Measurements from ENCODE around the gene DUSP1. TPM values are rescaled to one million over a fixed set of nuclear protein-coding genes. Genes with fewer than 3 reads are reported as not detected.

The DUSP1 gene
- polyA plus RNA-seq, 1 donor (not counting 4 experiments of a cell fraction or from before 2014, with no cell fraction given) = 174 TPM

- DNase-seq (ENCODE audit: low read depth, low spot score) (peak; percentile 92), FAIRE-seq (peak; percentile 64)
- Histone ChIP-seq H4K20me1 (ENCODE audit: control insufficient read depth, extremely low read depth, insufficient read depth, low read length) (no peaks in the 10 kb centered on the region), H3K27me3 (ENCODE audit: control insufficient read depth, extremely low read depth, insufficient read depth, low read length) (no peaks in the 10 kb centered on the region), H3K4me2 (ENCODE audit: control insufficient read depth, extremely low read depth, insufficient read depth, low read depth, low read length) (peak overlapping the region; percentile 59), H3K79me2 (ENCODE audit: control insufficient read depth, insufficient read depth, low read length) (no peaks in the 10 kb centered on the region), H3K9me3 (ENCODE audit: control insufficient read depth, low read depth, low read length) (no peaks in the 10 kb centered on the region), H2AFZ (ENCODE audit: control insufficient read depth, low read length) (no peak overlapping the region), H3K9ac (ENCODE audit: control insufficient read depth, extremely low read depth, insufficient read depth, low read length) (peak overlapping the region; percentile 68), H3K9me1 (ENCODE audit: control insufficient read depth, extremely low read depth, insufficient read depth, low read length) (no peaks in the 10 kb centered on the region), H3K36me3 (ENCODE audit: control insufficient read depth in 2 of 2, extremely low read depth in 1 of 2, insufficient read depth in 2 of 2, low read length in 2 of 2) (no peaks in the 10 kb centered on the region), H3K4me1 (ENCODE audit: control insufficient read depth, extremely low read depth, insufficient read depth, low read length) (peaks cover 48% of the 10 kb centered on the region), H3K4me3 (ENCODE audit: control insufficient read depth in 2 of 3, extremely low read depth in 1 of 3, insufficient read depth in 2 of 3, low read depth in 1 of 3, low read length in 3 of 3) (no peak overlapping the region), H3K27ac (ENCODE audit: control insufficient read depth, insufficient read depth, low read length) (peak overlapping the region; percentile 93)
- dilution Hi-C loops (cut with MboI; ENCODE audit: extremely low pct_ligation_motif_present, low sequenced_read_pairs) = no loop called here
- TF ChIP-seq EZH2 (IDR thresholded peaks at IDR 0.05; ENCODE audit: low read length) (no peak), CTCF (optimal IDR thresholded peaks at IDR 0.05 in 1 of 3, IDR thresholded peaks at IDR 0.05 in 1 of 3, conservative IDR thresholded peaks at IDR 0.05 in 1 of 3; ENCODE audit: extremely low read depth in 1 of 3, insufficient read depth in 2 of 3, low read length in 3 of 3) (no peak)
Observed at GRCh38 chr5:172801179-172801671, 30.2 kb upstream of the DUSP1 start.

GRCh38 chr5:172800088-172800551 lies 29.1 kb upstream of the DUSP1 start:
- H3K4me3 ChIP-seq (ENCODE audit: control insufficient read depth in 2 of 3, extremely low read depth in 1 of 3, insufficient read depth in 2 of 3, low read depth in 1 of 3, low read length in 3 of 3) = no peak overlapping the region
- no peak for DNase-seq (ENCODE audit: low read depth, low spot score)
- H3K4me2 ChIP-seq (ENCODE audit: control insufficient read depth, extremely low read depth, insufficient read depth, low read depth, low read length) = peak overlapping the region; percentile 33
- no peaks in the 10 kb centered on the region for H3K79me2 ChIP-seq (ENCODE audit: control insufficient read depth, insufficient read depth, low read length)
- dilution Hi-C loops (cut with MboI; ENCODE audit: extremely low pct_ligation_motif_present, low sequenced_read_pairs) = no loop called here
- H3K9me1 ChIP-seq (ENCODE audit: control insufficient read depth, extremely low read depth, insufficient read depth, low read length) = no peaks in the 10 kb centered on the region
- H3K27me3 ChIP-seq (ENCODE audit: control insufficient read depth, extremely low read depth, insufficient read depth, low read length) = no peaks in the 10 kb centered on the region
- peak overlapping the region; percentile 93 for H3K27ac ChIP-seq (ENCODE audit: control insufficient read depth, insufficient read depth, low read length)
- no peak for FAIRE-seq
- peak overlapping the region; percentile 68 for H3K9ac ChIP-seq (ENCODE audit: control insufficient read depth, extremely low read depth, insufficient read depth, low read length)
- no peak overlapping the region for H2AFZ ChIP-seq (ENCODE audit: control insufficient read depth, low read length)
- TF ChIP-seq CTCF (optimal IDR thresholded peaks at IDR 0.05 in 1 of 3, IDR thresholded peaks at IDR 0.05 in 1 of 3, conservative IDR thresholded peaks at IDR 0.05 in 1 of 3; ENCODE audit: extremely low read depth in 1 of 3, insufficient read depth in 2 of 3, low read length in 3 of 3) (no peak), EZH2 (IDR thresholded peaks at IDR 0.05; ENCODE audit: low read length) (no peak)
- H3K9me3 ChIP-seq (ENCODE audit: control insufficient read depth, low read depth, low read length) = no peaks in the 10 kb centered on the region
- H3K36me3 ChIP-seq (ENCODE audit: control insufficient read depth in 2 of 2, extremely low read depth in 1 of 2, insufficient read depth in 2 of 2, low read length in 2 of 2) = no peaks in the 10 kb centered on the region
- H3K4me1 ChIP-seq (ENCODE audit: control insufficient read depth, extremely low read depth, insufficient read depth, low read length) = peaks cover 48% of the 10 kb centered on the region
- H4K20me1 ChIP-seq (ENCODE audit: control insufficient read depth, extremely low read depth, insufficient read depth, low read length) = no peaks in the 10 kb centered on the region
